ENCODE results near the gene EML6.

DNA sequence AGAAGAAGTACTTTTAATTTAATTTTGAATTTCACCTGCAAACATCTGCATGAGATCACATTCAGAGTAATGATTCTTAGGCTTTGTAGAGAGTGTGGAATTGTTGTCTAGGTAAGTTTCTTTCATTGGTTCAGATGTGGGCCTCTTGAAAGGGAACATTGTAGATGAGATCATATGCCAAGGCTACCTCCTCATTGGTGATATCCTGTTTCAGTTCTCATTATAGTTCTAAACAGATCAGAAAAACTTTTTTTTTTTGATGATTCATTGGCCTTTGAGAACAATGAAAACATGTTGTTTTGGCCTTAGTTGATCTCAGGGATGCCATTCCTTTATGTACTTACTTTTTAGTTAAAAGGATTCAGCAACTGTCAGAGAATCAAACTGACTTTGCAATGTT is 44.5 kb downstream of the EML6 start:
- TF ChIP-seq POLR2AphosphoS5 (IDR thresholded peaks at IDR 0.05; ENCODE audit: low read depth, low read length) (no peak), ZNF274 (IDR thresholded peaks at IDR 0.05; ENCODE audit: low read depth, low read length) (no peak), SRF (IDR thresholded peaks at IDR 0.05; ENCODE audit: low read depth) (no peak)
- TF ChIP-seq, protein P1, sequence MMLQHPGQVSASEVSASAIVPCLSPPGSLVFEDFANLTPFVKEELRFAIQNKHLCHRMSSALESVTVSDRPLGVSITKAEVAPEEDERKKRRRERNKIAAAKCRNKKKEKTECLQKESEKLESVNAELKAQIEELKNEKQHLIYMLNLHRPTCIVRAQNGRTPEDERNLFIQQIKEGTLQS (IDR thresholded peaks at IDR 0.05) = no peak
- TF ChIP-seq, protein P2, sequence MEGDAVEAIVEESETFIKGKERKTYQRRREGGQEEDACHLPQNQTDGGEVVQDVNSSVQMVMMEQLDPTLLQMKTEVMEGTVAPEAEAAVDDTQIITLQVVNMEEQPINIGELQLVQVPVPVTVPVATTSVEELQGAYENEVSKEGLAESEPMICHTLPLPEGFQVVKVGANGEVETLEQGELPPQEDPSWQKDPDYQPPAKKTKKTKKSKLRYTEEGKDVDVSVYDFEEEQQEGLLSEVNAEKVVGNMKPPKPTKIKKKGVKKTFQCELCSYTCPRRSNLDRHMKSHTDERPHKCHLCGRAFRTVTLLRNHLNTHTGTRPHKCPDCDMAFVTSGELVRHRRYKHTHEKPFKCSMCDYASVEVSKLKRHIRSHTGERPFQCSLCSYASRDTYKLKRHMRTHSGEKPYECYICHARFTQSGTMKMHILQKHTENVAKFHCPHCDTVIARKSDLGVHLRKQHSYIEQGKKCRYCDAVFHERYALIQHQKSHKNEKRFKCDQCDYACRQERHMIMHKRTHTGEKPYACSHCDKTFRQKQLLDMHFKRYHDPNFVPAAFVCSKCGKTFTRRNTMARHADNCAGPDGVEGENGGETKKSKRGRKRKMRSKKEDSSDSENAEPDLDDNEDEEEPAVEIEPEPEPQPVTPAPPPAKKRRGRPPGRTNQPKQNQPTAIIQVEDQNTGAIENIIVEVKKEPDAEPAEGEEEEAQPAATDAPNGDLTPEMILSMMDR (IDR thresholded peaks at IDR 0.05 in 2 of 3, conservative IDR thresholded peaks at IDR 0.05 in 1 of 3; ENCODE audit: borderline replicate concordance in 1 of 3, insufficient read depth in 1 of 3, low read depth in 2 of 3, low read length in 2 of 3) = no peak

All from HCT116 (cell line).